HG03521 (cell line): ENCODE results near the gene RNF121.

Experiments
- ATAC-seq: cut with Tn5 transposase; IDR thresholded peaks from one replicate; pipeline ENCODE4 v1.9.1; 2021; ENCODE audit warnings: mild to moderate bottlenecking, moderate library complexity; ENCODE audit not compliant: unreplicated experiment

RNF121 gene

GRCh38 chr11:71933141-71933933, 4.5 kb downstream of the RNF121 start:
- ATAC-seq: no peak

- no peak for ATAC-seq
Observed at GRCh38 chr11:71934213-71934612, 5.4 kb downstream of the RNF121 start.

GRCh38 chr11:71935338-71935925, 6.6 kb downstream of the RNF121 start:
- no peak for ATAC-seq

GRCh38 chr11:71936825-71937224, 8.0 kb downstream of the RNF121 start:
- ATAC-seq: no peak

- no peak for ATAC-seq
Observed at GRCh38 chr11:71937826-71938225, 9.0 kb downstream of the RNF121 start.

- no peak for ATAC-seq
Observed at GRCh38 chr11:71940561-71941219, 11.8 kb downstream of the RNF121 start.

- ATAC-seq: no peak
Observed at GRCh38 chr11:71946144-71946571, 17.3 kb downstream of the RNF121 start.

- ATAC-seq: no peak
Observed at GRCh38 chr11:71947498-71947897, 18.7 kb downstream of the RNF121 start.

GRCh38 chr11:71948314-71949027, 19.6 kb downstream of the RNF121 start:
- no peak for ATAC-seq

- ATAC-seq: no peak
Observed at GRCh38 chr11:71949034-71949433, 20.2 kb downstream of the RNF121 start.

- no peak for ATAC-seq
Observed at GRCh38 chr11:71951741-71952310, 23.0 kb downstream of the RNF121 start.

- ATAC-seq: no peak
Observed at GRCh38 chr11:71955898-71956456, 27.1 kb downstream of the RNF121 start.

GRCh38 chr11:71962428-71963038, 33.7 kb downstream of the RNF121 start:
- ATAC-seq: no peak

GRCh38 chr11:71963468-71963867, 34.6 kb downstream of the RNF121 start:
- ATAC-seq: no peak

- ATAC-seq: no peak
Observed at GRCh38 chr11:71964641-71965040, 35.8 kb downstream of the RNF121 start.

GRCh38 chr11:71971680-71972079, 42.8 kb downstream of the RNF121 start:
- ATAC-seq: no peak

- ATAC-seq: no peak
Observed at GRCh38 chr11:71976551-71976950, 47.7 kb downstream of the RNF121 start.

- ATAC-seq: no peak
Observed at GRCh38 chr11:71977090-71977489, 48.2 kb downstream of the RNF121 start.

GRCh38 chr11:71977743-71978418, 49.0 kb downstream of the RNF121 start:
- ATAC-seq: no peak

GRCh38 chr11:71979094-71979493, 50.2 kb downstream of the RNF121 start:
- no peak for ATAC-seq
